ENCODE data around the gene TERT.
"Not testable (repeated sequence)": the region's sequence is repeated elsewhere in the genome, so short reads cannot be mapped to it uniquely, and the experiment has no call there.

The TERT gene

DNA sequence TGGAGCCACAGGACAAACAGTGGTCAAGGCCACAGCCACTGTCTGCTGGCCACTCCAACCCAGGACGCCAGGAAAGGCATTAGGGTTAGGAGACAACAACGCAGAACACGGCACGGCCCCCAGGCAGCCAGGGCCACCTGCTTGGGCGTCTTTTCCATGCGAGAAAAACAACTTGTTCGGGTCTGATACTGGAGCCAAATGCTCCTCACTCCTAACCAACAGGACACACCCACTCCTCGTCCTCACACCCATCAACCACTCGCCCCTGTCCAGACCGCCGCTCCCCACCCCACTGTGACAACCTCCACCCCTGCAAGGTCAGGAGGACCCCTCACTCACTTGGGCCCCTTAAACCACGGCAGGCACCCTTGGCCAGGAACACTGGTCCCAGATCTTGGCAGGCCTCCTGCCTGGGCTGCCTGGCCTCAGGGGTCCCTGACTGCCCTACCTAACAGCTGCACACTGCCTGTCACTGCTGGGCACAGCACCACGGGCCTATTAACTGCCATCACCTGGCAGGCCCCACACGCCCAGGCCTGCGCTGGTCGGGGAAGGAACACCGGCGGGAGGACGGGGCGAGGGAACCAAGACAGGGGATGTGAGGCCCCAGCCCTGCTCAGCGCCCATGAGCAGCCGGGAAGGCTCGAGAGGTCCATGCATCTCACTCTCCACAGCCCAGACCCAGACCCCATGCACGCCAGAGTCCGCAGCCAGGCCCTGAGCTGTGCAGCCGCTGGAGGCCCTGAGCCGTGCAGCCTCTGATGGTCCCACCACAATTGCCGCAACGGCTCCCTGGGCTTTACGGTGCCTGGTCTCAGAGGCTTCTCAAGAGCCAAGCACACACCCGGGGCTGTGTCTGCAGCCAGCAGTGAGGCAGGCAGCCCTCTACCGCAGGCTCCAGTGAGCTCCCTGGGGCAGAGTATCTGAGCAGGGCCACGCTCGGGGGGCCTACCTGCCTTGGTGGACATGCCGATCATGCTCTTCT, 36.3 kb upstream of the TERT start:
- no peak for DNase-seq

DNA sequence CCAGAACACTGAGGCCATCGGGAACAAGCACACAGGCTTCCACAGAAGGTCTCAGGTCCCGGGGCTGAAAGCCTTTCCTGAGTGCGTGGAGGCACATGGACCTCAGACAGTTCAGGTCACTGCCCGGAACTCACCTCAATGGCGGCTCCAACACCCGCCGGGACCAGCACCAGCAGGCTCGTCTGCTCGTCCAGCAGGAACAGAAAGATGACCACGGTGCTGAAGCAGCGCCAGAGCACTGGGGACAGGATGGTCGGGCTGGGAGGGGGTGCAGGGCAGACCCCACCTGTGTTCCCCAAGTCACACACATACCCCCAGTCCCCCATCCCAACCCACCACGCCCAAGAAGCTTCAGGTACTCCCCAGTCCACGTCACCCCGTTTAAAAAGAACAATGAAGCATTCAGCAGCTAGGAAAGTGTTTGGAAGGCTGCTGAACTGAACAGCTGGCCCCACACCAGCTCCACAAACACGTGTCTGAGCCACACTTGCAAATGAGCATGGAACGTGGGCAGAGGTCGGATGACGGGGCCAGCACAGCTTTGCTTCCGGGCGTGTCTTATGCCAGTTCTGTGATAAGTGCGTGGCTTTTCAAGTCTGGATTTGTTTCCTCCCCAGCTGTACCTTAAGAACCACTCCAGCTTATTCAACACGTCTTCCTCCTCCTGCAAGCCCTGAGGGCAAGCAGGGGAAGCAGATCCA, 35.4 kb upstream of the TERT start:
- peak; percentile 30 for DNase-seq

DNA sequence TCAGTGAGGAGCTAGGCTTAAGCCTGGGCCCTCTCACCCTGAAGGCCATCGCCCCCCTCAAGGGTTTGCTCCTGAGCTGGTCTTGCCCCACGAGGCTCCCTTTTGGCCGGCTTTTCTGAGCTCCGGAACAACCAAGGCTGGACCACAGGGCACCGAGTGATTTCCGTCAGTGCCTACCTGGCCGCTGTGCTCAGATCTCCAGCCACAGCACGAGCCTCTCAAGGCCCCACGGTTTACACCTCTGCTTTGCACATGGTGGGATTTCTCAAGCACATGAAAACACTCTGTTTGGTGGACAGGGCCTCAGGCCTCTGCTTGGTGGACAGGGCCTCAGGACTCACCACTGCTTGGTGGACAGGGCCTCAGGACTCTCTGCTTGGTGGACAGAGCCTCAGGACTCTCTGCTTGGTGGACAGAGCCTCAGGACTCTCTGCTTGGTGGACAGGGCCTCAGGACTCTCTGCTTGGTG, 34.3 kb upstream of the TERT start:
- DNase-seq, result no peak

DNA sequence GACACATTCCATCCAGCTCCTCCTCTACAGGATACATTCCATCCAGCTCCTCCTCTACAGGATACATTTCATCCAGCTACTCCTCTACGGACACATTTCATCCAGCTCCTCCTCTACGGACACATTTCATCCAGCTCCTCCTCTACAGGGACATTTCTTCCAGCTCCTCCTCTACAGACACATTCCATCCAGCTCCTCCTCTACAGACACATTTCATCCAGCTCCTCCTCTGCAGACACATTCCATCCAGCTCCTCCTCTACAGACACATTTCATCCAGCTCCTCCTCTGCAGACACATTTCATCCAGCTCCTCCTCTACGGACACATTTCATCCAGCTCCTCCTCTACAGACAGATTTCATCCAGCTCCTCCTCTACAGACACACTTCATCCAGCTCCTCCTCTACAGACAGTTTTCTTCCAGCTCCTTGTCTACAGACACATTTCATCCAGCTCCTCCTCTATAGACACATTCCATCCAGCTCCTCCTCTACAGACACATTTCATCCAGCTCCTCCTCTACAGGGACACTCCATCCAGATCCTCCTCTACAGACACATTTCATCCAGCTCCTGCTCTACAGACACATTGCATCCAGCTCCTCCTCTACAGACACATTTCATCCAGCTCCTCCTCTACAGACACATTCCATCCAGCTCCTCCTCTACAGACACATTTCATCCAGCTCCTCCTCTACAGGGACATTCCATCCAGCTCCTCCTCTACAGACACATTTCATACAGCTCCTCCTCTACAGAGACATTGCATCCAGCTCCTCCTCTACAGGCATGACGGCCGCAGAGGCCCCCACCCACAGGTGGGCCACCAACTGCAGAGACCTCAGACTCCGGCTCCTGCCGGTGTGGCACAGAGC, 33.6 kb upstream of the TERT start:
- DNase-seq, result peak; percentile 10

DNA sequence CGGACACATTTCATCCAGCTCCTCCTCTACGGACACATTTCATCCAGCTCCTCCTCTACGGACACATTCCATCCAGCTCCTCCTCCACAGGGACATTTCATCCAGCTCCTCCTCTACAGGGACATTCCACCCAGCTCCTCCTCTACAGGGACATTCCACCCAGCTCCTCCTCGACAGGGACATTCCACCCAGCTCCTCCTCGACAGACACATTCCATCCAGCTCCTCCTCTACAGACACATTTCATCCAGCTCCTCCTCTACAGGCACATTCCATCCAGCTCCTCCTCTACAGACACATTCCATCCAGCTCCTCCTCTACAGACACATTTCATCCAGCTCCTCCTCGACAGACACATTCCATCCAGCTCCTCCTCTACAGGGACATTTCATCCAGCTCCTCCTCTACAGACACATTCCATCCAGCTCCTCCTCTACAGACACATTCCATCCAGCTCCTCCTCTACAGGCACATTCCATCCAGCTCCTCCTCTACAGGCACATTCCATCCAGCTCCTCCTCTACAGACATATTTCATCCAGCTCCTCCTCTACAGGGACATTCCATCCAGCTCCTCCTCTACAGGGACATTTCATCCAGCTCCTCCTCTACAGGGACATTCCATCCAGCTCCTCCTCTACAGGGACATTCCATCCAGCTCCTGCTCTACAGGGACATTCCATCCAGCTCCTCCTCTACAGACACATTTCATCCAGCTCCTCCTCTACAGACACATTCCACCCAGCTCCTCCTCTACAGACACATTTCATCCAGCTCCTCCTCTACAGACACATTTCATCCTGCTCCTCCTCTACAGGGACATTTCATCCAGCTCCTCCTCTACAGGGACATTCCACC, 32.3 kb upstream of the TERT start:
- DNase-seq, result not testable (repeated sequence)

DNA sequence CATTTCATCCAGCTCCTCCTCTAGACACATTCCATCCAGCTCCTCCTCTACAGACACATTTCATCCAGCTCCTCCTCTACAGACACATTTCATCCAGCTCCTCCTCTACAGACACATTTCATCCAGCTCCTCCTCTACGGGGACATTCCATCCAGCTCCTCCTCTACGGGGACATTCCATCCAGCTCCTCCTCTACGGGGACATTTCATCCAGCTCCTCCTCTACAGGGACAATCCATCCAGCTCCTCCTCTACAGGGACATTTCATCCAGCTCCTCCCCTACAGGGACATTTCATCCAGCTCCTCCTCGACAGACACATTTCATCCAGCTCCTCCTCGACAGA, 31.6 kb upstream of the TERT start:
- DNase-seq, result not testable (repeated sequence)

DNA sequence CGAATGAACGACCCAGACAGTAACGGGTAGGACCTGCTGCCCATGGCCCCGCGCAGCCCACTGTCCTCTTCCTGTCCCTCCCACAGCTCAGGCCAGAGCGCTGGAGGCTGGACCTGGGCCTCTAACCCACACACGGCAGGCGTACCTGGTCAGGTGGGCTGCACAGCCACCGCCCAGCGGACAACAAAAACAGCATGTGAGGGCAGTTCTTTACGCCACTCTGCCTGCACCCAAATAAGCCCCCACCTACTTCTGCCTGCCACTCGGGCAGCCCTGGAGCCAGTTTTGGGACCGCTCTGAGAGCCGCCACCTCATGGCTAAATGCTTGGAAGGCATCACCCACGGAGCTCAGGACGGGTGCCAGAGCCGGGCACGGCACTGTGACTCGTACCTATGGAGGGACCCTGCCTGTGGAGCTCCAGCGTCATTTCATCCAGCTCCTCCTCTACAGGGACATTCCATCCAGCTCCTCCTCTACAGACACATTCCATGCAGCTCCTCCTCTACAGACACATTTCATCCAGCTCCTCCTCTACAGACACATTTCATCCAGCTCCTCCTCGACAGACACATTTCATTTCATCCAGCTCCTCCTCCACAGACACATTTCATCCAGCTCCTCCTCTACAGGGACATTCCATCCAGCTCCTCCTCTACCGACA, 31.1 kb upstream of the TERT start:
- peak; percentile 20 for DNase-seq

DNA sequence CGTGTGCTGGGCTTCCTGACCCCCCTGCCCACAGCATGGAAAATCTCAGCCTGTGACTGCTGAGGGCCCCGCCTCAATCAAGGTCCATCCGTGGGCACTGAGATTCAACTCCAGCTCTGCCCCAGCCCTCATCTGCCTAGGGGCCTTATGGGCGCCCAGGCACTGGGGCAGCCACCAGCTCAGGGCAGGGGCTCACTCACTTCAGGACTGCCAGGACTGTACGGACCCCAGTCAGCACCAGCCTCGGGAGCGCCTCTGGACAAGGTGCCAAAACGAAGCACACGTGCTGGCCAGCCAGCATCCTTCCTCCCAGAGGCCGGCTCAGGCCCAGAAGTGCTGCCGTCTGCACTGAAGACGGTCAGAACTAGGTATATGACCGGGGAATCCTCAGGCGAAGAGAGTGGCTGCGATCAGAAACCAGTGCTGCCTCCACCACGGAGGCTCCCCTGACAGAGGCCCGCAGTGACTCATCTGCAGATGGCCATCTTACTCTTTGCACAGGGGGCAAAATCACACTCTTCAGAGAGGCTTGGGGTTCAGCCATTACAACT, 30.4 kb upstream of the TERT start:
- DNase-seq, result no peak

DNA sequence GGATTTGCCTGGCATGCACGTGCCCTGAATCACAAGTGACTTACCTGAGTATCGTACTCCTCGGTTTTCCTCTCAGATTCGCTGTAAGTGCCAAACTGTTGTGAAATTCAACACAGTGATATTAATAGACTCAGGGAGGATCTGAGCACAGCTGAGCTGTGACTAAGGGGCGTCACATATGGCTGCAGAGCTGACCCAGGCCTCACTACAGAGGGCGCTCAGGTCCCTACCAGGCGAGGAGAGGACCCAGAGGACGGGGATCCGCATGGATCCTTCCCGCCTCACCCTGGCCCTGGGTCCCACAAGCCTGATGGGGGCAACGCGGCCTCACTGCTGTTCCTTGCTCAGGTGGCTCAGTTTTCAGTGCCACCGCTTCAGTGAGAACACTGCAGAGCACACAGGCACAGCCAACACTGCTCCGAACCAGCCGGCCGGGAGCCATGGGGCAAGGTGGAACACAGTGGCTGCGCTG, 29.9 kb upstream of the TERT start:
- peak; percentile 16 for DNase-seq

DNA sequence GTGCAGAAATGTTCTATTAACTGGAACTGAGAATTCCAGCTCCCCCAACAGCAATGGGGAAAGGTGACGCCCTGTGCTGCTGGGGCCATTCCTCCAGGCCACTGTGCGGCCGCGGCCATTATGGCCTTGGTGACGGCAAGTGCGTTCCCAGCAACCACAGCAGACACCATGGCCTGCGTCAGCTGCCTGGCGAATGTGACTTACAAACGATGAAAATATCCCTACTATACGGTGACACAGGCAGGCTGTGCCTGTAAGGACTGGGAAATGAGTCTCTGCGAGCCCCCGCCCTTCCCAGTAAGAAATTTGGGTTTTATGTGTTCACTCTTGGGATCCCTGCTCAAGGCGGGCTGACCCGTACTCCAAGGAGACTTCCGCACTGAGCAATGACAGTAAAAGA, 29.4 kb upstream of the TERT start:
- peak; percentile 7 for DNase-seq

DNA sequence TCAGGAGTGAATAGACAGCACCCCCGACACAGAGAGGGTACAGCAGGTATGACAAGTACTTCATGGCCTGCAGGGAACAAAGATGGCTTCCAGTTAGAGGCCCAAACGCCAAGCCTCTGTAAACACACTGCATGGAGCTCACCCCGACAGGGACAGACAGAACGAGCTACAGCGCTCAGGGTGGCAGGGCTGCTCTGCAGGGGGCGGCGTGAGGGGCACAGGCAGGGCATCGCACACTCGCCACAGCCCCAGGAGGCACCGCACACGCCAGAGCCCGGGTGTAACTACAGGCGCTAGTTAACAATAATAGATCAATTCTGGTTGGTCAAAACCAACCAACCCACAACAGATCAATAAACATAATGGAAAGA, 28.9 kb upstream of the TERT start:
- DNase-seq, result peak; percentile 2

DNA sequence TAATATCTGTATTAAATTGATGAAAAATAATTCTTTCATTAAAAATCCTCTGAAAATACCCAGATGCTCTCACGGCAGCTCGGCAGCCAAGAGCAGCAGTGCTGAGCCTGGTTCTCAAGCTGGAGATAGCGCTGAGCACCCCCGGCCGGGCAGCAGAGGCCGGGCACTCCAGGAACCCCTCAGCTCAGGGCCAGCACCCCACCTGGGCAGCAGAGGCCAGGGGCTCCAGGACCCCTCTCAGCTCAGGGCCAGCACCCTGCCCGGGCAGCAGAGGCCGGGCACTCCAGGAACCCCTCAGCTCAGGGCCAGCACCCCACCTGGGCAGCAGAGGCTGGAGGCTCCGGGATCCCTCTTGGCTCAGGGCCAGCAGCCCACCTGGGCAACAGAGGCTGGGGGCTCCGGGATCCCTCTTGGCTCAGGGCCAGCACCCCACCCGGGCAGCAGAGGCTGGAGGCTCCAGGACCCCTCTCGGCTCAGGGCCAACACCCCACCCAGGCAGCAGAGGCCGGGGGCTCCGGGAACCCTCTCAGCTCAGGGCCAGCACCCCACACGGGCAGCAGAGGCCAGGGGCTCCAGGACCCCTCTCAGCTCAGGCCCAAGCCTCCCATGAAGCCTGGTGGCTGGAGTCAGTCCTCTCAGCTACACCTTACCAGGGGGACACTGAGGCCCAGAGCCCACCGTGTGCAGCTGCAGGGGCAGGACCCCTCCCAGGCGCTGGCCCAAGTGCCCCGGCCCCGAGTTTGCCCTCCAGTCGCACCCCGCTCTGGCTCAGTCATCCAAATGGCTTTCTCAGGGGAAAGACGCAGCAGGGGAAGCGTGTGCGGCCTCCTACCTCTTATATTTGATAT, 28.3 kb upstream of the TERT start:
- peak; percentile 13 for DNase-seq

DNA sequence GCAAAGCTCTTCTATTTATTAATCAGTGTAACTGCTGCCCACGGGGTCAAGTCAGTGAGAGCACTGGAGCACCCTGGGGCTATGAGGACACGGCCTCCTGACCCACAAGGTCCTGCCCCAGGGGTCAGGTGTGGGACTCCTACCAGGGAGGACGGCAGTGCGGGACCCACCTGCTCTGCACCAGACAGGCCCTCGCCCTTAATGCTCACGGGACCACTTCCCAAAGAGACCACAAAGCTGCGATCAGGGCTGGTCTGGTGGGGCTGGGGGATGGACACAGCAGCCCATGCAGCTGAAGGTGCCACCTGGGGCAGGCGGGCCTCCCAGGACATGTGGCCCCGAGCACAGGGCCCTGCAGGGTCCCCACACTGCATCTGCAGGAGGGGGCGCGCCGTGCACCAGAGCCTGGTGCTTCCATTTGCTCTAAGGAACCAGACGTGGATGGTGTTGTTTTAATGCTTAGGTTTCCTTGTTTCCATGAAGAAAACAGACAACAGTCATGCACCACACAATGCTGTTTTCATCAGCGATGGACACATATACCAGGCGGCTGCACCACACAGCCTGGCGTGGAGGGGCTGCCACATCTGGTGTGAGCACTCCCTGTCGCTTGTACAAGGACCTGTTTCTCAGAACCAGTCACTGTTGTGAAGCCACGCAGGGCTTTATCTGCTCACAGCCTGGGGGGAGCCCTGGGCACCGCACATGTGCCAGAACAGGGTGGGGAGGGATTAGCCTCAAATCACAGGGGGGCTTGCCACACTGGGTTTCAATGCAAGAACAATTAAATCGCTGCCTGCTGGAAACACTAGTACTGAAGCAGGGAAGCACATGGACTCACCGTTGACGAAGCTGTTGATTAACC, 27.4 kb upstream of the TERT start:
- peak; percentile 12 for DNase-seq

DNA sequence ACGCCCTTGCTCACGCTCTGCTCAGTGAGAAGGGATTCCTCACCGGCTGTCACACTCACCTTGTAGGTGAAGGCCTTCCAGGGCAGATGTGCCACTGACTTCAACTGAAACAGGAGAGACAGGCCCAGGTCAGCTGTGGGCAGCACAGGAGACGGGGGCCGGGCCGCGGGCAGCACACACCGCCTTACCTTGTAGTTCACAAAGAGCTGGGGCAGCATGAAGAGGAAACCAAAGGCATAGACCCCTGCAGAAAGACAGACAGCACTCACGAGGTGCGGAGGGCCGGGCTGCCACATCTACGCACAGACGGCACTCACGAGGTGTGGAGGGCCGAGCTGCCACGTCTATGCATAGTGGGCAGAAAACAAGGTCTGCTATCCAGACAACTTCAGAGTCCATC, 26.7 kb upstream of the TERT start:
- peak; percentile 5 for DNase-seq

DNA sequence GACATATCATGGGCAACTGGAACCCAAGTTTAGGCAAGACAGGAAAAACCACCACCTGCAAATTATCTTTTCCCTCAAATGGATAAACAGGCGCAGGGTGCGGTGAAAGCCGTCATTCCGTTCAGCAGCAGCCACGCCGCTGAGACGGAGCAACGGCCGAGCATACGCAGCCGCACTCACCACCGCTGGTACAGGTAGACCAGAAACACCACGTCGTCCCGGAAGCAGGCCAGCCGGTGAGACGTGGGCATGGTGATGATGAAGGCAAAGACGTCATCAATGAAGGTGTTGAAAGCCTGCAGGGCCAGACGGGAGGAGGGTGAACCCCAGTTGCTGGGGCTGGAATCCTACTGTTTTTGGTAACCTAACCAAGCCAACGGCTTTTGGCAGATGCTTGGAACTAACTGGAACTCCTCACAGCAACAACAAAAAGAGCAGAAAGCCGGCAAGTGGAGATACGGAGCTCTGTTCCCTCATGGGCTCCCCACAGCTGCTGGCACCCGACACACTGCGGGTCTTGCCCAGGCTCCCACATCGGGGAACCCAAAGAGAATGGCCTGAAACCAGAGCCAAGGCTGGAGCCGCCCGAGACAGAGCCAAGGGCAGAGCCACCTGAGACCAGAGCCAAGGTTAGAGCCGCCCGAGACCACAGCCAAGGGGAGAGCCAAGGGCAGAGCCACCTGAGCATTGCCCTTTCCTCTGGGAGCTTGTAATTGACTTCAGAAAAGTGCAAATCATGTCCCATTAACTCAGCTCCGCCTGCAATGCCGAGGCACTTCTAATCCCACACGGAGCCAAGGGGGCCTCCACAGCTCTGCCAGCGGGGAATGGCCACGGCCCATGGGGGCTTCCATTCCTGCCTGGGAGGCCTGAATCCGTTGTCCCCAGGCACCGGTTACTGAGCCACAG, 25.8 kb upstream of the TERT start:
- peak; percentile 22 for DNase-seq

DNA sequence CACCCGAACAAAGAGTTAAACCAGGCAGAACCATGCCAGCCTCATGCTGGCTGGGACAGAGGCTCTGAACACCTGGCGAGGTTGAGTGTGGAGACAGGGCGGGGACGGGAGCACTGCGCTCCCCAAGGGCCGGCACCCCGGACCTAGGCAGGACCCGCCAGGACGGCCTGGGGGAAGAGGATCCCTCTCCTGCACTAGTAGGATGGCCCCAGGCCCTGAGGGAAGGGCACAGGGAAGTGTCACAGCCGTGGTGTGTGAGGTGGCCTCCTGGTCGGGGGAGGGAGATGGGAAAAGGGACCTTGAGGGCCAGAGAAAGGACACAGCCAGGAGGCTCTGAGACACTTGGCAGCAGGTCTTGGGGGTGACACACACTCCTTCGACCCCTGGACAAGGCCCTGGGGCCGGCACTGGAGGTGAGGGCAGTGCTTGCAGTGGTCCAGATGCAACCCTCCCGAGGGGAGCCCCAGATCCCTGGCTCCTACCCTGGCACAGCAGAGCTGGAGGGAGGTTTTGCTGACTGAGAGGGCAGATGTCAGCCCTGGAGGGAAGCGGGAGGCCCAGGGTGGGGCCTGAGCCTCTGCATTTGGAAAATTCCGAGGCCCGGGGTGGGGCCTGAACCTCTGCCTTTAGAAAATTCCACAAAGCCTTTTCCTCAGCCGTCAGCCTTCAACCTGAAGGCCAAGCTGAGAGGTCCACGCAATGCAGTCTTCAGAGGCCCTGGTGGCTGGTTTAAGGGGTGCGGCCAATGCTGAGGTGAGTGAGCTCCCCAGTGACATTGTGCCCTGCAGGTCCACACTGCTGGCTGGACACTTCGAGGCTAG, 24.8 kb upstream of the TERT start:
- DNase-seq, result peak; percentile 18

DNA sequence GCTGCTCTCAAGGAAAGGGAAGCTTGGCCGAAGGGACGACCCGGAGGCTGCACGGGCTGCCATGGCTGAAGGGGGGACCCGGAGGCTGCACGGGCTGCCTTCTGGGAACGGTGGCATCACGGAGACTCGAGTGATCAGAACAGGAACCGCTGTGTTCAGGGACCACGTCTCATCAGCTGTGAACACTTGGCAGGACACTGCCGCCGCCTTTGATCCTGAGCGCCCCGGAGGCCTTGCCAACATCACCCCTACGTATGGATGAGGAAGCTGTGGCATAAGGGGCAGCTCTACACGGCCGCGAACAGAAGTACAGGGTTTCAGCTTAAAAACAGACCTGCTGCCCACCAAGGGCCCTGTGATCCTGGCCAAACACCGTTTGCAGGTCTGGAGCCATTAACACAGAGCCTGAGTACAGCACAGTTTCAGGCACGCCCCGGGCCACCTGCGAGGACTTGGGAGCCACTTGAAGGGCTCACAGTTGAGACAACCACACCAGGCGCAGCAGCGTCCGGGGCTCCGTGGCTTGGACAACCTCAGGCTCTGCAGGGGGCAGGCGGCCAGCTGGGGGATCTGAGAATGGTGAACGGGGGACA, 23.9 kb upstream of the TERT start:
- DNase-seq, result peak; percentile 13
